ENCODE data around the gene BCL2L2.

BCL2L2 gene

GRCh38 chr14:23357261-23357660 lies 50.6 kb downstream of the BCL2L2 start:
- Histone ChIP-seq H3K4me3 (replicated peaks; ENCODE audit: insufficient read depth, low read length) (no peak overlapping the region), H3K27ac (replicated peaks) (no peak overlapping the region), H3K27me3 (ENCODE audit: insufficient read depth, poor library complexity, severe bottlenecking) (peaks cover 35% of the 10 kb centered on the region)
- TF ChIP-seq POLR2AphosphoS5 (IDR thresholded peaks at IDR 0.05; ENCODE audit: low read depth) (no peak), REST (IDR thresholded peaks at IDR 0.05; ENCODE audit: insufficient replicate concordance, low read depth) (no peak), GABPA (IDR thresholded peaks at IDR 0.05; ENCODE audit: low read depth) (no peak), CTCF (IDR thresholded peaks at IDR 0.05; ENCODE audit: insufficient read depth, low read length) (no peak), SPI1 (IDR thresholded peaks at IDR 0.05; ENCODE audit: borderline replicate concordance, low read depth) (no peak)
- no peak for DNase-seq (ENCODE audit: low read depth in 1 of 2, low spot score in 1 of 2)

GRCh38 chr14:23358042-23358441 lies 51.4 kb downstream of the BCL2L2 start:
- Histone ChIP-seq H3K4me3 (replicated peaks; ENCODE audit: insufficient read depth, low read length) (no peak overlapping the region), H3K27ac (replicated peaks) (no peak overlapping the region), H3K27me3 (ENCODE audit: insufficient read depth, poor library complexity, severe bottlenecking) (peaks cover 29% of the 10 kb centered on the region)
- no peak for DNase-seq (ENCODE audit: low read depth in 1 of 2, low spot score in 1 of 2)
- TF ChIP-seq GABPA (IDR thresholded peaks at IDR 0.05; ENCODE audit: low read depth) (no peak), CTCF (IDR thresholded peaks at IDR 0.05; ENCODE audit: insufficient read depth, low read length) (no peak)

- Histone ChIP-seq H3K4me3 (replicated peaks; ENCODE audit: insufficient read depth, low read length) (no peak overlapping the region), H3K27me3 (ENCODE audit: insufficient read depth, poor library complexity, severe bottlenecking) (peaks cover 31% of the 10 kb centered on the region), H3K27ac (replicated peaks) (no peak overlapping the region)
- TF ChIP-seq CTCF (IDR thresholded peaks at IDR 0.05; ENCODE audit: insufficient read depth, low read length) = no peak
- no peak for TF ChIP-seq SPI1 (IDR thresholded peaks at IDR 0.05; ENCODE audit: borderline replicate concordance, low read depth)
- TF ChIP-seq REST (IDR thresholded peaks at IDR 0.05; ENCODE audit: insufficient replicate concordance, low read depth) = no peak
- TF ChIP-seq POLR2AphosphoS5 (IDR thresholded peaks at IDR 0.05; ENCODE audit: low read depth) = no peak
- TF ChIP-seq GABPA (IDR thresholded peaks at IDR 0.05; ENCODE audit: low read depth) = no peak
- DNase-seq (ENCODE audit: low read depth in 1 of 2, low spot score in 1 of 2) = no peak
Observed at GRCh38 chr14:23358553-23359166, 52.0 kb downstream of the BCL2L2 start.

GRCh38 chr14:23359167-23359626 lies 52.6 kb downstream of the BCL2L2 start:
- DNase-seq (ENCODE audit: low read depth in 1 of 2, low spot score in 1 of 2) = no peak
- Histone ChIP-seq H3K4me3 (replicated peaks; ENCODE audit: insufficient read depth, low read length) (no peak overlapping the region), H3K27me3 (ENCODE audit: insufficient read depth, poor library complexity, severe bottlenecking) (peaks cover 30% of the 10 kb centered on the region), H3K27ac (replicated peaks) (no peak overlapping the region)
- TF ChIP-seq SPI1 (IDR thresholded peaks at IDR 0.05; ENCODE audit: borderline replicate concordance, low read depth) (no peak), CTCF (IDR thresholded peaks at IDR 0.05; ENCODE audit: insufficient read depth, low read length) (no peak), POLR2AphosphoS5 (IDR thresholded peaks at IDR 0.05; ENCODE audit: low read depth) (no peak), REST (IDR thresholded peaks at IDR 0.05; ENCODE audit: insufficient replicate concordance, low read depth) (no peak), GABPA (IDR thresholded peaks at IDR 0.05; ENCODE audit: low read depth) (no peak)
